Neutrophil (primary cell): Measurements from ENCODE around the gene BEST3.

ENCODE experiments used
- H3K27ac ChIP-seq: fragments of 200-600 bp; sonication (generic); 2 replicates; pipeline ENCODE4 v1.5.1; 2016; ENCODE audit warnings: mild to moderate bottlenecking, moderate library complexity
- H3K27me3 ChIP-seq: fragments of 200-600 bp; sonication (generic); 2 replicates; pipeline ENCODE4 v1.6.0; 2016; ENCODE audit warnings: mild to moderate bottlenecking
- H3K36me3 ChIP-seq: fragments of 200-600 bp; sonication (generic); 2 replicates; pipeline ENCODE4 v1.5.1; 2017
- H3K4me1 ChIP-seq, 2 experiments: fragments of 200-600 bp in 1 of 2; sonication (generic) in 1 of 2; 1 replicate in 1 of 2; 2 replicates in 1 of 2; pipeline versions ENCODE4 v1.5.1 to v1.6.1; 2013 to 2016; ENCODE audit warnings: low read depth in 1 of 2, low read length in 1 of 2, mild to moderate bottlenecking in 1 of 2, moderate library complexity in 1 of 2; ENCODE audit not compliant: control insufficient read depth in 1 of 2, insufficient read depth in 1 of 2
- H3K4me3 ChIP-seq, 2 experiments: fragments of 200-600 bp in 1 of 2; sonication (generic) in 1 of 2; 1 replicate in 1 of 2; 2 replicates in 1 of 2; pipeline ENCODE4 v1.5.1; 2013 to 2016; ENCODE audit warnings: low read depth in 1 of 2, low read length in 1 of 2, mild to moderate bottlenecking in 1 of 2, moderate library complexity in 1 of 2
- H3K9me3 ChIP-seq: fragments of 200-600 bp; sonication (generic); 2 replicates; pipeline ENCODE4 v1.5.1; 2016
- CTCF ChIP-seq: fragments of 200-600 bp; sonication (generic); IDR thresholded peaks from 2 replicates; pipeline ENCODE4 v1.5.1; 2016; ENCODE audit warnings: antibody characterized with exemption

Gene BEST3

GRCh38 chr12:69639400-69640016 lies 59.6 kb downstream of the BEST3 start:
- Histone ChIP-seq H3K9me3 (no peaks in the 10 kb centered on the region), H3K4me3 (no peak overlapping the region), H3K27ac (no peak overlapping the region), H3K4me1 (no peaks in the 10 kb centered on the region), H3K36me3 (no peaks in the 10 kb centered on the region), H3K27me3 (no peaks in the 10 kb centered on the region)
- no peak for TF ChIP-seq CTCF

DNA sequence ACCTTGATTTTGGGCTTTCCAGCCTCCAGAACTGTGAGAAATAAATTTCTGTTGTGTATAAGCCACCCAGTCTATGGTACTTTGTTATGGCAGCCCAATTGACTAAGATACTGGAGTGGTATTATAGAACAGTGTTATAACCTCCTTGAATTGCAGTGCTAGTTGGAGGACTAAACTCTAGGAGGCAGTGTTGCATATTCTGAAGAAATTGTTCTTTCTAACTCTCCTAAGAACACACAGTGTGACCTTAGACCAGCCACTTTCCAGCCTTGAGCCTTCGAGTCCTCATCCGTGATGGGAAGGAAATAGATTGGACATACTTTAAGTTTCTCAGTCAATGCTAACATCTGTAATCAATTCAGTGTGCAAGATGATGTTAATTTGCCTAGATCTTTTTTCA lies 66.0 kb downstream of the BEST3 start:
- Histone ChIP-seq H3K27me3 (no peaks in the 10 kb centered on the region), H3K36me3 (no peaks in the 10 kb centered on the region), H3K9me3 (no peaks in the 10 kb centered on the region), H3K4me3 (no peak overlapping the region), H3K4me1 (no peaks in the 10 kb centered on the region), H3K27ac (no peak overlapping the region)
- no peak for TF ChIP-seq CTCF

- Histone ChIP-seq H3K4me3 (no peak overlapping the region), H3K36me3 (no peaks in the 10 kb centered on the region), H3K9me3 (no peaks in the 10 kb centered on the region), H3K27me3 (no peaks in the 10 kb centered on the region), H3K27ac (no peak overlapping the region), H3K4me1 (no peaks in the 10 kb centered on the region)
- TF ChIP-seq CTCF = no peak
These were observed 68.9 kb downstream of the BEST3 start for GRCh38 chr12:69630191-69630590.

DNA sequence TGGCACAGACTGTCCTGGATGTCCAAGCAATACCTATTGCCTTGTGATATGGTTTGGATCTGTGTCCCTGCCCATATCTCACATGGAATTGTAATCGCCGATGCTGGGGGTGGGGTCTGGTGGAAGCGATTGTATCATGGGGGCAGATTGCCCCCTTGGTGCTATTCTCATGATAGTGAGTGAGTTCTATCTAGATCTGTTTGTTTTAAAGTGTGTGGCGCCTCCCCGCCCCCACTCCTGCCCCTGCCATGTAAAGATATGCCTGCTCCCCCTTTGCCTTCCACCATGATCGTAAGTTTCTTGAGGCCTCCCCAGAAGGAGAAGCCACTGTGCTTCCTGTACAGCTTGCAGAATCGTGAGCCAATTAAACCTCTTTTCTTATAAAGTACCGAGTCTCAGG lies 71.6 kb downstream of the BEST3 start:
- H3K27me3 ChIP-seq = no peaks in the 10 kb centered on the region
- no peaks in the 10 kb centered on the region for H3K36me3 ChIP-seq
- H3K4me1 ChIP-seq = no peaks in the 10 kb centered on the region
- H3K4me3 ChIP-seq = no peak overlapping the region
- H3K9me3 ChIP-seq = no peaks in the 10 kb centered on the region
- no peak overlapping the region for H3K27ac ChIP-seq
- no peak for TF ChIP-seq CTCF

DNA sequence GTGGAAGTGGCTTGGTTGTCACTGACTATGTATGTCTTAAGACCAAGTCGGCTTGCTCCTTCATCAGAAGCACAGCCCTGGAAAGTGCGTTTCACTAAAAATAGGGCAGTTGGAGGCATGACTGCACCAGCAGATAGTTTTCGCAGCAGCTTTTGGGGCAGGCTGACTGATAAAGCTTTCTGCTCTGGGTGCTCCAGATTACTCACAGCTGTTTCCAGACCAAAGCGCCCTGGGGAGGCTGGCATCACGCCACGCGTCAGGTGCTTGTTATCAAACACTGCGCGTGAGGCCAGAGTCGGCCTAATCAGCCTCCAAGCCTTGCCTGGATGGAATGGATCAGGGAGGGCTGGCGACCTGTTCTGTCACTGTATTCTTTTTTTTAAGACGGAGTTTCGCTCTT lies 75.1 kb downstream of the BEST3 start:
- H3K9me3 ChIP-seq = no peaks in the 10 kb centered on the region
- H3K27me3 ChIP-seq = no peaks in the 10 kb centered on the region
- no peaks in the 10 kb centered on the region for H3K4me1 ChIP-seq
- H3K36me3 ChIP-seq = no peaks in the 10 kb centered on the region
- H3K27ac ChIP-seq = no peak overlapping the region
- no peak for TF ChIP-seq CTCF
- H3K4me3 ChIP-seq = no peak overlapping the region

- H3K27ac ChIP-seq = no peak overlapping the region
- no peaks in the 10 kb centered on the region for H3K27me3 ChIP-seq
- no peaks in the 10 kb centered on the region for H3K9me3 ChIP-seq
- no peak for TF ChIP-seq CTCF
- H3K4me3 ChIP-seq = no peak overlapping the region
- H3K36me3 ChIP-seq = no peaks in the 10 kb centered on the region
- no peaks in the 10 kb centered on the region for H3K4me1 ChIP-seq
These were observed 77.6 kb downstream of the BEST3 start for GRCh38 chr12:69621551-69621950.
